HG02870 (cell line): ENCODE results near the gene TADA2B.

Experiments used
- ATAC-seq: cut with Tn5 transposase; IDR thresholded peaks from one replicate; pipeline ENCODE4 v1.9.1; 2021; ENCODE audit warnings: mild to moderate bottlenecking, moderate library complexity; ENCODE audit not compliant: unreplicated experiment

TADA2B gene

DNA sequence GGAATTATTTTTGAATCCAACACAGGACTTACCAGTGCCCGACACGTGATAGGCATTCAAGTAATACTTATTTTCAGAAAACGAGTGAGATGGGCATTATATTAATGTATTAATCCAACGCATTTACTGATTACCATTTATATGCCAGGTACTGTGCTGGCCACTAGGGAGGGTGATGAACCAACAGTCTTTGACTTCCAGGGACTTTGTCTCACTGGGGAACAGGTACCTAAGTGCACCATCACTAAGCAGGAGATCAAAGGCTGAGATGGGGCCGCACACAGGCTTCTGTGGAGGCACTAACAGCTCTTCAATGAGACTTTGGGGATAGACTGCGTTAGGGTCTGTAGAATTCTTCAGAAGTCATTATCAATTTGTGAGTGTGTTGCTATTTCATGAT lies 5.7 kb upstream of the TADA2B start:
- ATAC-seq = no peak

DNA sequence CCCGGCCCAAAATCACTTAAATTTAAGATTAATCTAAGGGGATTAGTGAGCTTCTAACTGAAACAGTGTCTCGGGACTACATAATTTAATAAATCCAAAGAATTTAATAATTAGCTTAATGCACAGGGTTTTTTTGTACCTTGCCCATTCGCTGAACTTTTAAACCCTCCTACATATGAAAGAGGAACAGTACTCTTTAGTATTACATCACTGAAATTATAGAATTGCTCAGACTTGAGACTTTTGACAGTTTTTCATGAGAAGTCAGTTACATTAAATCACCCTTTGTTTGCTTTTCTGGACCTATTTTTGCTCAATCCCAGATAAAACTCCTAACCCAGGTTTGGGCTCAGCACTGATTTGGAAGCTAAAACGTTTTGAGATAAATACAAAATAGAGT lies 2.4 kb upstream of the TADA2B start:
- ATAC-seq = no peak

DNA sequence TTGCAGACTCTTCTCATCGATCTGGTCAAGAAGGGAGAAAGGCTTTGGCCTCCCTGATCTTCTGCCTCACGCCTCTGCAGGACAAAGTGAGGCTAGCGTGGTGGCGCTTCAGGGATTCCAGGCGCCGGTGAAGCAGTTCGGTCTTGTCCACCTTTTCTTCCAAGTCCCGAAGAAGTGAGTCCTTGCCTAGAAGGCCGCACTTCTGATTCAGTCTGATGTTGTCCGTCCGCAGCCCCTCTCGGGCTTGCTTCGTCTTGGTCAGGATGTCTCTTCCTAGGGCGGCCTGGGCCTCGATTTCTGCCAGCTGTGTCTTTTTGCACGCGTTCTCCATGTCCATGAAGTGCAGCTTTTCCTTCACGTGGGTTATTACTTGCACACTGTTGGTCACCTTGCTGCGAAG lies 1.9 kb upstream of the TADA2B start:
- ATAC-seq = no peak

DNA sequence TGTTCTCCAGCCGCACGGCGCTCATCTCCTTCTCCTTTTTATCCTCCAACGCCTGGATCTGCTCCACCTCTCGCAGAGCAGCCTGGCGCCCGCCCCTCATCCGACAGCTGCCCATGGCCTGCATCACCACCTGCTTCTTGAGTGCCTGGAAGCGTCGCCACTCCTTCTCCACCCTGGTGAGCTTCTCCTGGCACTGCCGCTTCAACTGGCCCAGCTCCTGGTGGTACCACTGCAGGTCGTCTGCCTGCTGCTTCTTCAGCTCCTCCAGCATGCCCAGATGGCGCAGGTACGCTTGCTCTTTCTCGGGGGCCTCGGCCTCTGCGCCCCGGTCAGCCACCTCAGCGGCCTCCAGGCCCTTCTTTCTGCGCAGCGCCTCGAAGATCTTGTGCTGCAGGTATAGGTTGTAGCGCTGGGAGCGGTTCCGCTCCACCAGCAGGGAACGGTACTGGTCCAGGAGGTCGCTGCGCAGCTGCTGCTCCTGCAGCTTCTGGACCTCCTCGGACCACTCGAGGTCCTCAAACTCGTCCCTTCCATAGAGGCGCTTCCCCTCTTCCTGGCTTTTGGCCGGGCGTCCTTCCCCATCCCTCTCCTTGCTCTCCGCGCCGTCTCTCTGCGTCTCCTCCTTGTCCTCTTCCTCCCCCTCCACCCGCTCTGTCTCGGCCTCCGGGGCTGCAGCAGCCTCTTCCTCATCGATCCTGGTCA lies 1.2 kb upstream of the TADA2B start:
- no peak for ATAC-seq

DNA sequence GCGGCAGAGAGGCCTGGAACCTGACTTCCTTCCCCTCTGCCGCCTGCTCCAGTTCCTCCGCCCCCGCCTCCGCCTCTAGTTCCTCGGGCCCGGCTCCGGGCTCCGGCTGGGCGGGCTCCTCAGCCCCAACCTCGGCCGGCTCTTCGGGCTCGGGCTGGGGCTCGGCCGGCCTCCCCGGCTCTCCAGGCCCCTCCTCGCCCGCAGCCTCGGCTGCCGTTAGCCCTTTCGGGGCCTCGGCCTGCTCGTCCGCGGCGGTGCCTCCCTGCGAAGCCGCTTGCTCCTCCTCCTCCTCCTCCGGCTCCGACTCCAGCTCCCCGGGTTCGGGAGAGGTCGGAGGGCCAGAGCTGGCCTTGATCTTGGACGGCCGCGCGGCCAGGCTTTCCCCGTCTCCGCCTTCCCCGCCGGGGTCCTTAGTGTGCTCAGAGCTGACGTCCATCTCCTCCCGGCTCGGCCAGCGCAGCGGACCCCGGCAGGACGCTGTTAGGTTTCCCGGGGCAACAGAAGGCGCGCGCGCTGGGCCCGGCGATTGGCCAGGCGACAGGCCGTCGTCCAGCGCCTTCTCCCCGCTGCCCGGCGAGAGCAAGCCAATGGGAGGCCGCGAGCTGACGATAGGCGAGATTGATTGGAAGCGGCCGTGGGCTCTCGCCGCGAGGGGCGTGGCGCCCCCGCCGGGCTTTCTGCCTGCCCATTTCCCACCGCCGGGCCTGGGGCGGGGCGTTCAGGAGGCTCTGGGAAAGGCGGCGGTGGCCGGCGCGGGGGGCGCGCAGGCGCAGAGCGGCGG lies 479 bp upstream of the TADA2B start:
- peak; percentile 76 for ATAC-seq

DNA sequence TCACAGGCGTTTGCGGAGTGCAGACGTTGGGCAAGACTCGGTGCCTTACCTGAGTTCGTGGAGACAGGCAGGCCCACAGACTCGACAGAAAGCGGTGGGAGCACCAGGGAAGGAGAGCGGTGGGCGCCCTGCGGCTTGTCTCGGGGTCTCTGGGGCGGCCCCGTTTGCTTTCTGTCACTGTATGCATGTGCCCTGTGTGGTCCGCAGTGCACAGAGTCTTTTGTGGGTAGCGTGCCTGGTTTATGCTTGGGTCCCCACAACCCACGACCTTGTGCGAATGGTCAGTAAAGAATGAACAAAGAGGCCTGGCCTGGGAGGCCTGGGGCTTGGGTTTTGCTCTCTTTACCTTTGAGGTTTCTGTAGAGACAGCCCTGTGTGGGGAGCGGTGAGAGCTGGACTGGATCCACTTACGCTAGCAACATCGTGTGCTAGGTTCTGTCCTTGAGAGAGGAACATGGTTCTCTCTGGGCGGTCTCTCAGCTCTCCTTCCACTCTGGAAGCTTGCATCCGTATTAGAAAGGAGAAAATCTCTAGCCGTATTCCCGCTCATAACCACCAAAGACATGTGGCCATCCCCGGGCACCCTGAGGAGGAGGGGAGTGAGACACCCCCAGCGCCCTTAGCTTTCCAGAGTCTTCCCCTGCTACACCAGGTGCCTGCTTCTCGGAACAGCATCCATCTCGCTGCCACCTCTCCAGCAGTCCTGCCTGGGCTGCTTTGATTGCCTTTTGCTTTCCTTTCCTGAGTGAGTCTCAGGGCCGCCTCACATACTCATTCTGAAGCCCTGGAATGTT lies 1.2 kb downstream of the TADA2B start:
- ATAC-seq = no peak

DNA sequence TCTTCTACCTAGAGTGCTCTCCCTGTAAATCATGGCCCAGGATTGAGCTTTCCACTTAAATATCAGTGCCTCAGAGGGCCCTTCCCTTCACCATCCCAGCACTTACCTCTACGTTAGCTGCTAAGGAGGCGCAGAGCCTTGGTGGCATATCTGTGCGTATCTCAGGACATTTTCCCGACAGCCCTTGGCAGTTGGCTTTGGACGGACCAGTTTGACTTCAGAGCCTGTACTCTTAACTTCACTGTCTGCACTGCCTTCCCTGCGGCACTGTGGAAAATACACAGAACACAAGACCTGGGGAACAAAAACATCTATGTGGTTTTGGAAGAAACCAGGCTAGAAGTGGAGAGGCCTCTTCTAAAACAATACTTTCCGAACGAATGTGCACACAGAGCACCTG lies 2.4 kb downstream of the TADA2B start:
- no peak for ATAC-seq

DNA sequence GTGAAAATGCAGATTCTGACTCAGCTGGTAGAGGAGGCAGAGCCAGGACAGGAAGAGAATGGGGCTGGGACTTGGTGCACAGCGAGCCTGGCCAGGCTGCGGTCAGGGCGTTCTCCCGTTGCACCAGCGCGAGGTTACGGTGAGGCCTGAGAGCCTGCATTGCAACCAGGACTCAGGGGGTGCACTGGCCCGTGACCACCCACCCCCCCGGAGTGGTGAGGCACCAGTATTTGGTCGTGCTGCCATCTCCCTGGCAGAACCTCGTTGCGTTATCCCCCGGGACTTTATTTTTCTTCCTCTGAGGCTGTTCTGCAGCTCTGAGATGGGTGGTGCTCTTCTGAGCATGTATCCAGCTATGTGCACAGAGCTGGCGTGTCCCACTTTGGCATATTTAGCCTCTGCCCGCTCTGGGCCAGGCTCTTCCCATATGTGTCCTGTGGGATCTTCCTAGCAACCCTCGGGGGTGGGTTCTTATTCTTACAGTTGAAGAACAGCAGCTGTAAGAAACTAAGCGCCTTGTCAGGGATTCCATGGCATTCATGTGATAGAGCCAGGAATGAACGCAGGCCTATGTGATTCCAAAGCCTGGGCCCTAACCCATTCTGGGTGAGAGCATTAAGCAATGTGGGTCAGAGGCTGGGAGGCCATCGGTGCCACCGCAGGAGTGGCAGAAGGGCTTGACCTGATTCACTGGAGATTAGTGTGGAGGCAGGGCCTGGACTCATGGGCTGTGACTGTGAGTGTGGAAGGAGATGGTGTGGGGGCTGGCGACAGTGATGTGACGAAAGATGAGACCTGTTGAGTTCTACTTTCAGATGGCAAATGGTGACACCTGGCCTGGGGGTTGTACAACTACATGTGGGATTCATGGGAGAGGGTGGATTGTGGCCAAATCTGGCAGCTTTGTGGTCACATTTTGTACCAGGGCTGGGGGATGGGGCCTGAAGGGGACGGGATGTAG lies 3.1 kb downstream of the TADA2B start:
- ATAC-seq = peak; percentile 33

DNA sequence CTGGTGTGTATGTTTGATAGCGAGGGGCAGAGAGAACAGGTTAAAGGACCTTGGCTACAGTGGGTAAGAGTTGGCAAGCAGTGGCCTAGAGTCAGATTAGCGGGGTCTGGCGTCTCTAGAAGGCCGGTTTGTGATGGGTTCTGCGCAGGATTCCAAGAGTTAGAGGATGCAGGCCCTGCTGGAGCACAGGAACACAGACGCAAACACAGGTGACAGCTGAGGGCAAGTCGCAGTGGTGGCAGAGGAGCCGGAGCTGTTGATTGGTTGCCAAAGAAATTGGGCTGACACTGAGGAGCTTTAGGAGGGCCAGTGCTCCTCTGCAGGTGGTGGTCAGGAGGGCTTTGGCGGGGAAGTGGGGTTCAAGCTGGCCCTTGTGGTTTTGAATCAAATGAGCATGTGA lies 3.8 kb downstream of the TADA2B start:
- ATAC-seq = no peak

DNA sequence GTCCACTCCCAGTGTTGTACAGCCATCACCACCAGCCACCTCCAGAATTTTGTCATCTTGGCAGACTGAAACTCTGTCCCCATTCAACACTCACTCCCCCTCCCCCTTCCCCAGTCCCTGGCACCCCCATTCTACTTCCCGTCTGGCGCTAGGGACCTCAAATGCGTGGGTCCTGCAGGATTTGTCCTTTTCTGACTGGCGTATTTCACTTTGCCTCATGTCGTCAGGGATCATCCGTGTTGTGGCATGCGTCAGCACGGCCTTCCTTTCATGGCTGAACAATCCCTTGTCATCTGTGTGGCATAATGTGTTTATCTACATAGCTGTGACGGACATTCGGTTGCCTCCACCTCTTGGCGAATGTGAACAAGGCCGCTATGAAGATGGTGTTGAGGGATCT lies 5.5 kb downstream of the TADA2B start:
- ATAC-seq = no peak

DNA sequence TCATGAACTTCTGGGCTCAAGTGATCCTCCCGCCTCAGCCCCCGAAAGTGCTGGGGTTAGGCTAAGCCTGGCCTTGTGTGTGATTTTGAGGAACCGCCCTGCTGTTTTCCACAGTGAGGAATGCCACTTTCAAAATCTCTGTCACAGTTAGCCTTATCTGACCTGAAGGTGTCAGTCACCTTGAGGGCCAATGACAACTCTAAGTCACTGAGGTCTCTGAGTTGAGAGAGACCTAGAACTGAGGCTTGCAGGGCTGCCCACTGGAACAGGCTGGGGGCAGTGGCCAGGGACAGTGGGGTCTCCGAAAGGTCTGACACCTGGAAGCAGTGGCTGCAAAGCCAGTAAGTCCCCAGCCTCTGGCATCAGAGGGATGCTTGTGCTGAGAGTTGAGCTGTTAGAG lies 6.1 kb downstream of the TADA2B start:
- no peak for ATAC-seq

DNA sequence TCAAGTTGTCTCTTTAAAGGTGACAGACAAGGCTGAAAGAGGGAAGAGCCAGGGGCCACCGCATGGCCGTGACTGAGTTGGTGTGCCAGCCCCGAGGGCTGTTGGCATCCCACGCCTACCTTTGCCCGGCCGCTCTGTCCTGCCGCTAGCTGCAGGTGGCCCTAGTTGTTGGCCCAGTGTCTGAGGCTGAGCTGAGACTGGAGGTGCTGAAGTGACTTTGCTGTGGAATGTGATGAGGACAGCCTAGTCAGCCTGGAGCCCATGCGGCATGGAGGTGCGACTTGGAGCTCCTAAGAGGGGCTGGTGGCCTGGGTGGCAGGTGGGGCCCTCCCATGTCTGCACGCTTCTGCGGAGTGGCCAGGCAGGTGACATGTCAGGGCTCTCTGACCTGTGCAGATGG lies 6.6 kb downstream of the TADA2B start:
- ATAC-seq = no peak

DNA sequence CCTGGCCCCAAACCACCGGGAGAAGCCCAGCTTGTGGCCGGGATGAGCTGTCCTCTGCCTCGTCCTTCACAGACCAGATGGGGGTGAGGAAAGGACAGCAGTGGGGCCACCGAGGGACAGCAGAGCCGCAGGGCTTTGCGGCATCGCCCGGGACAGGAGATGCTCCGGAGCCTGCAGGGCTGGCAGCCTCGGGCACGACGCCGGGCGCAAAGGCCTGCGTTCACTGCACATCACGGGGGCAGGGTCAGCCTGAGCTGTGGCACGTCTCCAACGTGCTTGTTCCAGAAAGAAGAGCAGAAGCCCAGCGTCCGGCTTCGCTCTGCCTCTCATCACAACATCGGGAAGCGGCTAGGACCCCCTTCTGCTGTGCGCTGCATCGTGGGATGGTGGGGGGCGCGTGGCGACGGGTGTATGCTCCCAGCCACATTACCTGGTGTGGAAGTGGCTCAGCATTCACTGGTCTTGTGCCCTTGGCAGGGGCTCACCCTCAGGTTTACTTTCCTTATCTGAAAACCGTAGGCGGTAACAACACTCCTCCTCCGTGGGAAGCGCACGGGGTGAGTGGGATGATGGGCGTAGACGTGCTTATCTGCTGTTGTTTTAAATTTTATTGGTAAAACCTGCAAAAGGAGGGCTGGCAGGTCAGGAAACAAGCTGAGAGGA lies 7.4 kb downstream of the TADA2B start:
- ATAC-seq = no peak

DNA sequence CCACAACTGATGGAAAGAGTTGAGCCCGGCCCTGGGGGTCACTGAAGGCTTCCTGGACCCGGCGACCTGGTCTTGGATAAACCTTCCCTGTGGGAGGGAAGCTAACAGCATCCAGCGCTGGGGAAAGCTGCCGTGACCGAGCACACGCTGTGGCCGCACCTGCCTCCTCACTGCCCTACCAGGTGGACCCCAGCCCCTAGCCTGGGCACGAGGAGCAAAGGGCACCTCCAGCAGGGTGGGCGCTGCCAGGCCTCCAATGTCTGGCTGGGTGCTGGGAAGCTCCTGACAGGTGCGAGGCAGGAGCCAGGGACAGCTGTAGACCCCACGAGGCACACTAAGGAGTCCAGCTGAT lies 7.9 kb downstream of the TADA2B start:
- ATAC-seq = no peak

DNA sequence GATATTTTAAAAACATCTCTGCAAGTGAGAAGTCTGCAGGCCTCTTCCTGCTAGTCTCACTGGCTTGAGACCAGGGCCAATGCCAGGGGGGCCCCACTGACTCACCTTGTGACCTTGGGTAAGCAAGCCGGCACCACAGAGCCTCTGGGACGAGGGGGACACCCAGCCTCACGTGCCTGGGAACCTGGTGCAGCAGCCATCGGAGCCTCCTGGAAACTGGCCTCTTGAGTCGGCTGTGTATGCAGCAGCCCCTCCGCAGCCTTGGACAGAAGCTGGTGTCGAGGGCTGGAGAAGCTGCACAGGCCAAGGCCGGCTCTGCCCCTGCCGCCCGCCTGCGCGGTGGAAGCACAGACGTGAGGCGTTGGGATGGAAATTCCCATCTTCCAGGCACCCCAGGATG lies 8.7 kb downstream of the TADA2B start:
- ATAC-seq = no peak

DNA sequence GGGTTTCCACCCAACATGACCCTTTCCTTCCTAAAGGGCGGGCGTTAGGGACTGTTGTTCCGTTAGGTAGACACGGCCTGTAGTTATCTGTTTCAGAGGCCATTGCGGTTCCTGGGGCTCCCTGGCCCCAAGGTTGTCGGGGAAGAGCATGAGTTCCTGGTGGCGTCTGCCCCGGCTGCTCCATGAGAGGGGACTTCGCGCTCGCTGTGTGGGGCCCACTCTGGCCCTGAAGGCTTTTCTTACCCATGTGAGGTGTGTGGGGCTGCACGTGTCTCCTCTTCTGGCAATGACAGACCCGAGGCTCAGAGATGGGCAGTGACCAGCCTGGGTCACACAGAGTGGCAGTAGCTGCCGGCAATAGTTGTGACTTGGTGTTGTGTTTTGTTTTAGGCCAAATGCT lies 9.1 kb downstream of the TADA2B start:
- ATAC-seq = no peak

DNA sequence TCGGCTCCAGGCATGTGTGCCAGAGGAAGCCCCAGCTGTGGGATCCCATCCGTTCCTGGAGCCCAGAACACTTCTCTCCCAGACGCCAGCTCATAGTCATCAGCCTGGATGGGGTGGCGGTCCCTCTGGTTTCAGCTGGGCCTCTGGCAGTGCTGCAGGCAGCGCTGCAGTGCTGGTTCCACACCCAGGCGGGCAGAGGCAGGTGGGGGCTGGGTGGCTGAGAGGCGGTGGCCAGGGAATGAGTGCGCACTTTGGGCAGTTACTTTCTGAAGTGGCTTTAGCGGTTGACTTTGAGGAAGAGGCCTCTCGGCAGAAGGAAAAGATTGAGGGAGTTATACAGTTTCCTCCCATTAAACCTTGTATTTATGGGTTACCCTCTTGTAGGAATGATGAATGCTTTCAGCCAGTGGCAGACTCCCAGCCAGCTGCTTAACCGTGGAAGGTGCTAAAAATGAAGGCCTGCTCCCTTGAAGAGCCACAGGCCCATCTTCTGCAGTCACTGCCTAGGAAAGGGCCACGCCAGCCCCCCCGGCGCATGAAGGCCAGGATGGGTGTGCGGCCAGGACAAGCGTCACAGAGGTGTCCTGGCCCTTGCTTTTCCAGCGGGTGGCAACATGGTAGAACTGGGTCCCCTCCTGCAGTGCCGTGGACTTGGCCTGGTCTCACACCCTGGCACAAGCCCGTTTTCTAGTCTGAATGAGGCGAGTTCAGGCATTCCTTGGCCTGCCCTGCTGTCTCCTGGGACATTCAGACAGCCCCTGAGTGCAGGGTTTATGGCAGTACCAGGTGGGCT lies 9.9 kb downstream of the TADA2B start:
- ATAC-seq = no peak

DNA sequence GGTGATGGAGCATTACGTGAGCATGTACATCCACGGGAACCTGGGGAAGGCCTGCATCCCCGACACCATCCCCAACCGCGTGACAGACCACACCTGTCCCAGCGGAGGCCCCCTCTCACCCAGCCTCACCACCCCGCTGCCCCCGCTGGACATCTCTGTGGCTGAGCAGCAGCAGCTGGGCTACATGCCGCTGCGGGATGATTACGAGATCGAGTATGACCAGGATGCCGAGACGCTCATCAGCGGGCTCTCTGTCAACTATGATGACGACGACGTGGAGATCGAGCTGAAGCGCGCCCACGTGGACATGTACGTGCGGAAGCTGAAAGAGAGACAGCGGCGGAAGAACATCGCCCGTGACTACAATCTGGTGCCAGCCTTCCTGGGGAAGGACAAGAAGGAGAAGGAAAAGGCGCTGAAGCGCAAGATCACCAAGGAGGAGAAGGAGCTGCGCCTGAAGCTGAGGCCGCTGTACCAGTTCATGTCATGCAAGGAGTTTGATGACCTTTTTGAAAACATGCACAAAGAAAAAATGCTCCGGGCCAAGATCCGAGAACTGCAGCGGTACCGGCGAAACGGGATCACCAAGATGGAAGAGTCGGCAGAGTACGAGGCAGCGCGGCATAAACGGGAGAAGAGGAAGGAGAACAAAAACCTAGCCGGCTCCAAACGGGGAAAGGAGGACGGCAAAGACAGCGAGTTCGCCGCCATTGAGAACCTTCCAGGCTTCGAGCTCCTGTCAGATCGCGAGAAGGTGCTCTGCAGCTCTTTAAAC lies 11.1 kb downstream of the TADA2B start:
- no peak for ATAC-seq
